ENCODE results near the gene UBR4. TPM values are rescaled to one million over a fixed set of nuclear protein-coding genes. Genes with fewer than 3 reads are reported as not detected.

Gene UBR4
- total RNA-seq, 1 donor = 149 TPM

- DNase-seq (ENCODE audit: insufficient read length, low spot score, missing footprints) = peak; percentile 36
- no peaks in the 10 kb centered on the region for H3K27me3 ChIP-seq (ENCODE audit: insufficient read depth, low read length)
- peaks cover 36% of the 10 kb centered on the region for H3K36me3 ChIP-seq (ENCODE audit: insufficient read depth, low read length)
- TF ChIP-seq CTCF (IDR thresholded peaks at IDR 0.05; ENCODE audit: extremely low read depth, low read depth, low read length) = no peak
- no peak overlapping the region for H2AFZ ChIP-seq (ENCODE audit: low read length)
- H3K4me2 ChIP-seq (ENCODE audit: insufficient read depth, low read length) = peak overlapping the region; percentile 27
- peaks cover 33% of the 10 kb centered on the region for H3K4me1 ChIP-seq (ENCODE audit: insufficient read depth, low read length)
- no peak overlapping the region for H3K27ac ChIP-seq (ENCODE audit: low read depth, low read length)
- H4K20me1 ChIP-seq (ENCODE audit: insufficient read depth, low read length) = peaks cover 61% of the 10 kb centered on the region
- peaks cover 98% of the 10 kb centered on the region for H3K79me2 ChIP-seq (ENCODE audit: insufficient read depth, low read length)
- H3K9me3 ChIP-seq (ENCODE audit: low read depth, low read length) = no peaks in the 10 kb centered on the region
- H3K4me3 ChIP-seq (ENCODE audit: insufficient read depth, low read length) = no peak overlapping the region
These were observed 7.7 kb downstream of the UBR4 start for GRCh38 chr1:19202396-19202795.

DNA sequence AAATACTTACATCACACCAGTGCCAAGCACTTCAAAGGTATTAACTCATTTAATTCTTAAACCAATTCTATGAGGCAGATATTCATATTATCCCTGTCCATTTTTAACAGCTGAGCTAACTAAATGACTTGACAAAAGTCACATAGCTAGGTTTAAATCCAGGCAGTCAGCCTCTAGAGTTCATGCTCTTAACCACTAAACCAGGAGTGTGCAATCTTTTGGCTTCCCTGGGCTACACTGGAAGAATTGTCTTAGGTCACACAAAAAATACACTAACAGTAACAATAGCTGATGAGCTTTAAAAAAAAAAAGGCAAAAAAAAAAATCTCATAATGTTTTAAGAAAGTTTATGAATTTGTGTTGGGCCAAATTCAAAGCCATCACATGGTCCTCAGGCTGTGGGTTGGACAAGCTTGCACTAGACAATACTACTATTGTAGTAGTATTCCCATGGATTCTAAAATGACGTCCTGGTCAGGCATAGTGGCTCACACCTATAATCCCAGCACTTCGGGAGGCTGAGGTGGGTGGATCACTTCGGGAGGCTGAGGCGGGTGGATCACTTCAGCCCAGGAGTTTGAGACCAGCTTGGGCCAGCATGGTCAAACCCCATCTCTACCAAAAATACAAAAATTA, 10.0 kb downstream of the UBR4 start:
- H4K20me1 ChIP-seq (ENCODE audit: insufficient read depth, low read length) = peaks cover 46% of the 10 kb centered on the region
- peaks cover 33% of the 10 kb centered on the region for H3K4me1 ChIP-seq (ENCODE audit: insufficient read depth, low read length)
- H3K4me3 ChIP-seq (ENCODE audit: insufficient read depth, low read length) = no peak overlapping the region
- H3K27ac ChIP-seq (ENCODE audit: low read depth, low read length) = no peak overlapping the region
- no peak for DNase-seq (ENCODE audit: insufficient read length, low spot score, missing footprints)
- no peak for TF ChIP-seq CTCF (IDR thresholded peaks at IDR 0.05; ENCODE audit: extremely low read depth, low read depth, low read length)
- no peaks in the 10 kb centered on the region for H3K9me3 ChIP-seq (ENCODE audit: low read depth, low read length)
- H3K27me3 ChIP-seq (ENCODE audit: insufficient read depth, low read length) = no peaks in the 10 kb centered on the region
- H3K79me2 ChIP-seq (ENCODE audit: insufficient read depth, low read length) = peaks cover 94% of the 10 kb centered on the region
- no peak overlapping the region for H3K4me2 ChIP-seq (ENCODE audit: insufficient read depth, low read length)
- peaks cover 58% of the 10 kb centered on the region for H3K36me3 ChIP-seq (ENCODE audit: insufficient read depth, low read length)
- no peak overlapping the region for H2AFZ ChIP-seq (ENCODE audit: low read length)

DNA sequence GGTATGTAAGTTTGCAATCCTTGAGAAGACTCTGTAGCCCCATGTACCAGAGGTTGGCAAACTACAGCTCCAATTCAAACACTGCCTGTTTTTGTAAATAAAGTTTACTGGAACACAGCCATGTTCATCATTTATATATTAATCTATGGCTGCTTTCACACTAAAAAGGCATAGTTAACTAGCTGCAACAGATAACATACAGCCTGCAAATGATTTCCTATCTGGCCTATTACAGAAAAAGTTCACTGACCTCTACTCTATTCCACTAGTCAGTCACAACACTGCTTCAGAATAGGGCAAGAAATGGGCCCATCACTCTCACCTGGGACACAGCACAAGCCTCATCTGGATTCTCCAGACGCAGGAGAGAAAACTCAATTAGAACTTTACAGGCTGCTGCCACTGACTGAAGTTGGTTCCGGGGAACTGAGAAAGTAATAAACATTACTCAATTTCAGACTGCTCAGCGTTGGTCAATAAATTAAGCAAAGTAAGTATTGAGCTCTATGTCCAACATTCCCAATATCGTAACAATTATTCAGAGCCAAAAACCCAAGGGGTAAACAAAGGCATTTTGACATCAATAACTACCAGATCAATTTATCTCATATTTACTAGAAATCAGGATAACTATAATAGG, 10.6 kb downstream of the UBR4 start:
- H3K9me3 ChIP-seq (ENCODE audit: low read depth, low read length) = no peaks in the 10 kb centered on the region
- H3K36me3 ChIP-seq (ENCODE audit: insufficient read depth, low read length) = peaks cover 60% of the 10 kb centered on the region
- H4K20me1 ChIP-seq (ENCODE audit: insufficient read depth, low read length) = peaks cover 39% of the 10 kb centered on the region
- DNase-seq (ENCODE audit: insufficient read length, low spot score, missing footprints) = no peak
- H3K4me3 ChIP-seq (ENCODE audit: insufficient read depth, low read length) = no peak overlapping the region
- H3K79me2 ChIP-seq (ENCODE audit: insufficient read depth, low read length) = peaks cover 87% of the 10 kb centered on the region
- no peak overlapping the region for H3K4me2 ChIP-seq (ENCODE audit: insufficient read depth, low read length)
- no peak for TF ChIP-seq CTCF (IDR thresholded peaks at IDR 0.05; ENCODE audit: extremely low read depth, low read depth, low read length)
- no peaks in the 10 kb centered on the region for H3K27me3 ChIP-seq (ENCODE audit: insufficient read depth, low read length)
- H3K4me1 ChIP-seq (ENCODE audit: insufficient read depth, low read length) = peaks cover 27% of the 10 kb centered on the region
- H2AFZ ChIP-seq (ENCODE audit: low read length) = no peak overlapping the region
- no peak overlapping the region for H3K27ac ChIP-seq (ENCODE audit: low read depth, low read length)

- no peak for DNase-seq (ENCODE audit: insufficient read length, low spot score, missing footprints)
- H2AFZ ChIP-seq (ENCODE audit: low read length) = no peak overlapping the region
- no peak overlapping the region for H3K27ac ChIP-seq (ENCODE audit: low read depth, low read length)
- peaks cover 25% of the 10 kb centered on the region for H3K4me1 ChIP-seq (ENCODE audit: insufficient read depth, low read length)
- H3K27me3 ChIP-seq (ENCODE audit: insufficient read depth, low read length) = no peaks in the 10 kb centered on the region
- H4K20me1 ChIP-seq (ENCODE audit: insufficient read depth, low read length) = peaks cover 35% of the 10 kb centered on the region
- H3K4me2 ChIP-seq (ENCODE audit: insufficient read depth, low read length) = no peak overlapping the region
- H3K79me2 ChIP-seq (ENCODE audit: insufficient read depth, low read length) = peaks cover 85% of the 10 kb centered on the region
- no peaks in the 10 kb centered on the region for H3K9me3 ChIP-seq (ENCODE audit: low read depth, low read length)
- H3K4me3 ChIP-seq (ENCODE audit: insufficient read depth, low read length) = no peak overlapping the region
- no peak for TF ChIP-seq CTCF (IDR thresholded peaks at IDR 0.05; ENCODE audit: extremely low read depth, low read depth, low read length)
- H3K36me3 ChIP-seq (ENCODE audit: insufficient read depth, low read length) = peaks cover 66% of the 10 kb centered on the region
These were observed 11.2 kb downstream of the UBR4 start for GRCh38 chr1:19198820-19199219.

Data from osteoblast (primary cell).